Right ventricle myocardium inferior (tissue), 1 donor: Measurements from ENCODE around the gene PLEKHH2. TPM values are rescaled to one million over a fixed set of nuclear protein-coding genes. Genes with fewer than 3 reads are reported as not detected.
"Not testable (repeated sequence)": the region's sequence is repeated elsewhere in the genome, so short reads cannot be mapped to it uniquely, and the experiment has no call there.

Source experiments
- ATAC-seq: fragments of 200-7000 bp; cut with Tn5 transposase; one replicate; pipeline ENCODE4 v1.9.1; 2020; ENCODE audit warnings: mild to moderate bottlenecking, moderate library complexity
- DNase-seq: peaks from one replicate; pipeline ENCODE4 v3.0.0; 2021; ENCODE audit errors: missing footprints
- intact Hi-C: fragments of 100-400 bp; cut with DNase I; formaldehyde crosslinking; loops from one replicate; pipeline ENCODE4 v1.11.0; 2022
- long read RNA-seq: library from polyadenylated mRNA; unstranded; transcript quantifications from one replicate; pipeline ENCODE4 v2.0.0, GENCODE V29; 2021
- total RNA-seq: library from RNA; stranded (reverse); fragmentation: NEBNext Ultra II Directional; extraction: Animal tissue kit (Norgen Biotek cat#: 25700); gene quantifications from one replicate; pipeline ENCODE4 v1.2.1, GENCODE V29; 2021
- donor health status: DM: no; HTN: yes; CAD: no; lungs with severe emphysema.

The PLEKHH2 gene
- 1.1 TPM for total RNA-seq
- long read RNA-seq = 0 reads

GRCh38 chr2:43637030-43637803 is at the start of gene PLEKHH2:
TSS of gene PLEKHH2 (plus strand) at chr2:43637260. CDS start at chr2:43644674, 7,414 bp downstream.
- intact Hi-C loops = no loop called here
- ATAC-seq (peak; percentile 99), DNase-seq (peak; percentile 89)

DNA sequence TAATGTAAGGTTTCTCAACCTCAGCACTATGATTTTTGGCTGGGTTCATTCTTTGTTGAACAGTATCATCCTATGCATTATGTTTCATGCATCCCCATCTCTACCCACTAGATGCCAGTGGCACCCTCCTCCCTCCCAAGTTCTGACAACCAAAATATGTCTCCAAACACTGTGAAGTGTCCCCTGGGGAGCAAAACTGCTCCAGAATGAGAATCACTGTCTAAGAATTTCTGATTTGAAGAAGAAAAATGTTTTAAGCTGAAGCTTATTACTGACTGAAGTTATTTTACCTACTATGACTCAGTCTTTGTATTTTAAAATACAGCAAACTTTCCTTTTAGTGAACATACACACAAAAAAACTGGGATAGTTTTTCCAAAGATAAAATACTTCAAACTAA is 44.6 kb upstream of the PLEKHH2 start:
- intact Hi-C loops = no loop called here
- ATAC-seq = no peak
- DNase-seq = no peak

- DNase-seq (no peak), ATAC-seq (no peak)
- intact Hi-C loops = no loop called here
Observed at GRCh38 chr2:43593254-43593653, 43.8 kb upstream of the PLEKHH2 start.

GRCh38 chr2:43594875-43595274 is 42.2 kb upstream of the PLEKHH2 start:
- intact Hi-C loops = loop anchor here (5.0 kb wide), 1 partner anchor 783 kb away; no protein-coding TSS in a partner anchor
- ATAC-seq (no peak), DNase-seq (no peak)

DNA sequence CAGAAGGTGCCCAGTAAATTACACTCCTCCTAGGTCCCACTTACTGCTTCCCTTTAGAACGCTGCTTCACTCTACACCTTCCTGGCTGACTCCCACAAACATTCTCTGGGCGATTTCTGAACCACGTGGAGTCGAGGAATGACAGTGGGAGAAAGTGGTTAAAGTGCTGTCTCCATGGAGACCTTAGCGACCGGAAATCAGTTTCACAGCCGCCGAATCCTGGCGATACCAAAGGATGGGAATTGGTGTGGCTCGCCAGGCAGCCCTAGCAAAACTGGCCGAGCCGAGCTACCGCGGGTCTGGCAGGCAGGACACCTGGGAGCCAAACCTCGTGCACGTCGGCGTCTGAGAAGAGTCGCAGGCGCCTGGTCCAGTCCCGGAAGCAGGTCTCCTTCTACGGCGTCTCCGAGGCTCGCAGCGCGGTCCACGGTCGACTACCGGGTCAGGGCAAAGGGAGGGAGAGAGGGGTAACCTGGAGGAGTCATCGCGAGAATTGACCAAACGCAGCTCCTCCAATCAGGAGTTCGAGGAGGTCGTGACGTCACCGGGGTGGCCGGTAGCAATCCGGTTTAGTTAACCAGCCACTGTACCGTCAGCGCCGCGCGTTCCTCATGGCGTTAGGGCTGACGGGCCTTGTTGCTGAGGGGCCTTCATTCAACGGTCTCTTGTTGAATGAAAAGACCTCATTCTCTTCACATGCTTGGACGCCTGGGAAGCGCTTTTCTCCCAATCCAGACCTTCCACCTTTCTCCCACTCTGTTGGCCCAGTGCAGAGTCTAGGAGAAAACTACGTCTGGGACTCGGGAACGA is 41.3 kb upstream of the PLEKHH2 start, which contains the start of gene THADA:
TSS of gene THADA (minus strand) at position 436 of the 810 bp plus-strand sequence. CDS start 3,646 bp downstream, outside the sequence.
- intact Hi-C loops = loop anchor here (5.0 kb wide), 1 partner anchor 784 kb away; no protein-coding TSS in a partner anchor
- DNase-seq (peak; percentile 98), ATAC-seq (peak; percentile 99)

GRCh38 chr2:43600596-43600995 is 36.5 kb upstream of the PLEKHH2 start:
- intact Hi-C loops, ATAC-seq, DNase-seq: not testable (repeated sequence)

GRCh38 chr2:43604674-43605073 is 32.4 kb upstream of the PLEKHH2 start:
- ATAC-seq = no peak
- DNase-seq = no peak
- intact Hi-C loops = loop anchor here (5.0 kb wide), 1 partner anchor 777 kb away; no protein-coding TSS in a partner anchor

DNA sequence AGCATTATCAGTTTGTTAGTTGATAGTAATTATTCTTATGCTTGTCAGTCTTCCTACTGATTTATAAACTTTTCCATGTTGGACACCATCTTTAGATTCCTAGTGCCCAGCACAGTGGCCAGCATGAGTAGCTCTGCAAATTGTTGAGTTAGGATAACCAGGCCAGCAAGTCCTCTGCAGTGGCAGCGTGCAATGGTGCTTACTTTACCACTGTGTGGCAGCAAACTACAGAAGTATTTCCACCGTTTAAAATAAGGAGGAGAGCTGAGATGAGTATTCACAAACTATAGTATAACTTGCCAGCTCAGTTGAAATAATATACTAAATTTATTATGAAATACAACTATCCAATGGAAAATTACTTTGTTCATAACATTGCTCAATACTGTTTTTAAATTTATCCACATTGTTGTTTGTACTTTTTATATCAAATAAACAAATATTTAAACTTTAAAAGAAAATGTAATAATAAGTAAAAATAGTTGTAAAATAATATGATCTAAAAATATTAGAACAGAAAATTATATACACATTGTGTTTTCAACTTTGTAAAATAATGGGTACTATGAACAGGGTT is 31.9 kb upstream of the PLEKHH2 start:
- intact Hi-C loops = loop anchor here (5.0 kb wide), 1 partner anchor 778 kb away; no protein-coding TSS in a partner anchor
- ATAC-seq = no peak

GRCh38 chr2:43605851-43606250 is 31.2 kb upstream of the PLEKHH2 start:
- intact Hi-C loops = loop anchor here (5.0 kb wide), 1 partner anchor 779 kb away; no protein-coding TSS in a partner anchor
- ATAC-seq = no peak
- no peak for DNase-seq

More for the DNA sequence above, 31.9 kb upstream of the PLEKHH2 start:
- DNase-seq = no peak

- ATAC-seq (peak; percentile 61), DNase-seq (no peak)
- intact Hi-C loops = loop anchor here (5.0 kb wide), 1 partner anchor 782 kb away; no protein-coding TSS in a partner anchor
Observed at GRCh38 chr2:43609290-43609918, 27.7 kb upstream of the PLEKHH2 start.

- DNase-seq = no peak
- no peak for ATAC-seq
- intact Hi-C loops = no loop called here
Observed at GRCh38 chr2:43610361-43610760, 26.7 kb upstream of the PLEKHH2 start.

- intact Hi-C loops = no loop called here
- ATAC-seq (peak; percentile 89), DNase-seq (no peak)
Observed at GRCh38 chr2:43611987-43612894, 24.8 kb upstream of the PLEKHH2 start.

- DNase-seq = no peak
- intact Hi-C loops = no loop called here
- no peak for ATAC-seq
Observed at GRCh38 chr2:43612944-43613343, 24.1 kb upstream of the PLEKHH2 start.

DNA sequence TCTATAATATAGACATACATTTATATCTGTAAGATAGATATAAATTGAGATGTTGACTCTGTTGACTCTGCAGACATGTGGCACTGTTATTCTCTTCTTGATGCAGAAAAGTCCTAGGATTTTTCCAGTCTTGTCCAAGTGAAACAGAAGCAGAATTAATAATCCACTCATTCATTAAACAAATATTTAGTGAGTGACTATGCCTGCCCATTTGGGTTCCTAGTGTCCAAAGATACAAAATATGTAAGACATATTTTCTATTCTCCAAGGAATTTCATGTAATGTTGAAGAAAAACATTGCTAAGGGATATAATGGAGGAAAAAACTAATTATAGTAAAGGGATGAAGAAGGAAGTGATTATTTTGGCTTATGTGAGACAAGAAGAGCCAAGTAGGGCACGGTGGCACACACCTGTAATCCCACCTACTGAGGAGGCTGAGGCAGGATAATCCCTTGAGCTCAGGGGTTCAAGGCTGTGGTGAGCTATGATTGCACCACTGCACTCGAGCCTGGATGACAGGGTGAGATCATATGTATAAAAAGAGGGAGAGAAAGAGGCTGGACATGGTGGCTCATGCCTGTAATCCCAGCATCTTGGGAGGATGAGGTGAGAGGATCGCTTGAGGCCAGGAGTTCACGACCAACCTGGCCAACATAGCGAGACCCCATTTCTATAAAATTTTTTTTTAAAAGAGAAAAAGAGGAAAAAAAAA is 19.9 kb upstream of the PLEKHH2 start:
- ATAC-seq = no peak
- DNase-seq = no peak
- intact Hi-C loops = no loop called here

DNA sequence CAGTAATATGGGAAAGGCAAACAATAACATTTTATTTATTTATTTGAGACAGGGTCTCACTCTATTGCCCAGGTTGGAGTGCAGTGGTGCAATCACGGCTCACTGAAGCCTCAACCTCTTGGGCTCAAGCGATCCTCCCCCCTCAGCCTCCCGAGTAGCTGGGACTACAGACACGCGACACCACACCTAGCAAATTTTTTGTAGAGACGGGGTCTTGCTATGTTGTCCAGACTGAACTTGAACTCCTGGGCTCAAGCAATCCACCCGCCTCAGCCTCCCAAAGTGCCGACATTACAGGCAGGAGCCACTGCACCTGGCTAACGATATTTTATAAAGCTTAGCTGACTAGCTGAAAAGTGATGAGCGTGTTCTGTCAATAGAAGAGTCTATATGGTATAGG is 17.5 kb upstream of the PLEKHH2 start:
- intact Hi-C loops = no loop called here
- DNase-seq = no peak
- ATAC-seq = no peak

- DNase-seq (no peak), ATAC-seq (peak; percentile 72)
- intact Hi-C loops = no loop called here
Observed at GRCh38 chr2:43622931-43623451, 14.1 kb upstream of the PLEKHH2 start.
